Endothelial cell of umbilical vein (primary cell): Measurements from ENCODE around the gene DGKG. TPM values are rescaled to one million over a fixed set of nuclear protein-coding genes. Genes with fewer than 3 reads are reported as not detected.

Experiments used
- BruUV-seq: library from RNA; stranded (reverse); fragments of 400-500 nt; replicated peaks from 2 replicates; lab custom pipeline; 2021; lab: Mats Ljungman, UMichigan
- CTCF ChIA-PET: fragments of 300-600, 350-600 bp; sonication (Branson Sonifier 250); formaldehyde crosslinking; loops from one replicate; lab custom pipeline; 2021; ENCODE audit warnings: antibody characterized with exemption, inconsistent platforms; lab: Charles Lee
- POLR2A ChIA-PET: fragments of 300-600, 350-600 bp; sonication (Branson Sonifier 250); formaldehyde crosslinking; loops from one replicate; lab custom pipeline; 2021; ENCODE audit warnings: antibody characterized with exemption, inconsistent platforms; lab: Charles Lee
- DNase-seq: peaks from one replicate; pipeline ENCODE4 v3.0.0-alpha.2; 2011; ENCODE audit warnings: low read depth, low spot score
- FAIRE-seq: peaks from 2 replicates; lab custom pipeline; 2011; peaks lifted over from hg19 to GRCh38; lab: Jason Lieb, UNC
- H2AFZ ChIP-seq: 2 replicates; pipeline ENCODE4 v1.6.0; 2012; ENCODE audit warnings: low read depth, low read length, control low read depth, inconsistent platforms
- H3K27ac ChIP-seq: 2 replicates; pipeline ENCODE4 v1.5.1; 2011; ENCODE audit warnings: low read depth, mild to moderate bottlenecking, control low read depth, low read length, moderate library complexity; ENCODE audit not compliant: insufficient read depth
- H3K27me3 ChIP-seq, 2 experiments: 2 replicates each; pipeline versions ENCODE4 v1.6.0 to v1.6.1; 2011; ENCODE audit warnings: low read length in 2 of 2, mixed read lengths in 1 of 2; ENCODE audit not compliant: control insufficient read depth in 2 of 2, insufficient read depth in 2 of 2
- H3K36me3 ChIP-seq, 2 experiments: 2 replicates in 1 of 2; 3 replicates in 1 of 2; pipeline ENCODE4 v1.5.1; 2011; ENCODE audit warnings: low read length in 2 of 2, mild to moderate bottlenecking in 1 of 2, moderate library complexity in 1 of 2; ENCODE audit not compliant: control insufficient read depth in 2 of 2, insufficient read depth in 2 of 2; ENCODE audit errors: extremely low read depth in 1 of 2
- H3K4me1 ChIP-seq: 3 replicates; pipeline ENCODE4 v1.5.1; 2011; ENCODE audit warnings: mild to moderate bottlenecking, low read length; ENCODE audit not compliant: control insufficient read depth, insufficient read depth; ENCODE audit errors: extremely low read depth
- H3K4me2 ChIP-seq: 2 replicates; pipeline ENCODE4 v1.6.1; 2011; ENCODE audit warnings: low read length, control low read depth, mixed read lengths; ENCODE audit not compliant: insufficient read depth
- H3K4me3 ChIP-seq, 3 experiments: fragments of 200-600 bp in 1 of 3; sonication (generic), shearing (Covaris generic) in 1 of 3; replicated peaks in 1 of 3; 2 replicates each; pipeline ENCODE4 v1.5.1; 2011 to 2016; ENCODE audit warnings: control low read depth in 3 of 3, low read length in 3 of 3, mild to moderate bottlenecking in 2 of 3, inconsistent platforms in 1 of 3, low read depth in 1 of 3, moderate library complexity in 1 of 3; ENCODE audit not compliant: insufficient read depth in 1 of 3
- H3K79me2 ChIP-seq: 2 replicates; pipeline ENCODE4 v1.6.0; 2012; ENCODE audit warnings: low read length, inconsistent platforms; ENCODE audit not compliant: control insufficient read depth, insufficient read depth
- H3K9ac ChIP-seq: replicated peaks from 2 replicates; pipeline ENCODE3; 2011; ENCODE audit warnings: low read length, control low read depth; ENCODE audit not compliant: insufficient read depth; ENCODE audit errors: extremely low read depth
- H3K9me1 ChIP-seq: replicated peaks from 3 replicates; pipeline ENCODE4 v1.6.0; 2011; ENCODE audit warnings: mild to moderate bottlenecking, low read length; ENCODE audit not compliant: control insufficient read depth, insufficient read depth; ENCODE audit errors: extremely low read depth
- H3K9me3 ChIP-seq: replicated peaks from 2 replicates; pipeline ENCODE4 v1.5.1; 2012; ENCODE audit warnings: low read length, inconsistent platforms; ENCODE audit not compliant: control insufficient read depth, insufficient read depth
- H4K20me1 ChIP-seq: replicated peaks from 2 replicates; pipeline ENCODE3; 2011; ENCODE audit warnings: mild to moderate bottlenecking, low read length; ENCODE audit not compliant: control insufficient read depth, insufficient read depth; ENCODE audit errors: extremely low read depth
- EZH2 ChIP-seq: IDR thresholded peaks from 2 replicates; pipeline ENCODE4 v1.6.1; 2012; ENCODE audit warnings: borderline replicate concordance, low read depth, mild to moderate bottlenecking, moderate library complexity, low read length, inconsistent platforms; ENCODE audit not compliant: severe bottlenecking
- FOS ChIP-seq: IDR thresholded peaks from 2 replicates; pipeline ENCODE4 v1.6.1; 2011; ENCODE audit warnings: mild to moderate bottlenecking, low read length, moderate library complexity, borderline replicate concordance; ENCODE audit not compliant: insufficient read depth
- GATA2 ChIP-seq: IDR thresholded peaks from 2 replicates; pipeline ENCODE4 v1.7.0; 2011; ENCODE audit warnings: low read depth, mild to moderate bottlenecking, moderate library complexity, mixed read lengths, low read length; ENCODE audit not compliant: insufficient read length, insufficient read depth
- JUN ChIP-seq: IDR thresholded peaks from 2 replicates; pipeline ENCODE4 v1.6.1; 2011; ENCODE audit warnings: borderline replicate concordance, low read depth; ENCODE audit not compliant: insufficient read length, insufficient read depth
- MYC ChIP-seq: IDR thresholded peaks from one replicate; pipeline ENCODE4 v1.6.1; 2011; ENCODE audit warnings: mild to moderate bottlenecking, low read depth, low read length
- POLR2A ChIP-seq: IDR thresholded peaks from 2 replicates; pipeline ENCODE4 v1.6.1; 2012; ENCODE audit warnings: low read depth, mild to moderate bottlenecking, control low read depth, low read length
- POLR2AphosphoS5 ChIP-seq: IDR thresholded peaks from 2 replicates; pipeline ENCODE4 v1.6.1; 2012; ENCODE audit warnings: low read depth, mild to moderate bottlenecking, control low read depth, low read length, moderate library complexity; ENCODE audit not compliant: insufficient read depth
- dilution Hi-C: fragments of 300-500 bp; cut with MboI; formaldehyde crosslinking; loops from one replicate; pipeline ENCODE4 v1.15.0; 2019; ENCODE audit warnings: low sequenced_read_pairs; ENCODE audit not compliant: extremely low pct_ligation_motif_present
- intact Hi-C: fragments of 100-400 bp; cut with micrococcal nuclease; formaldehyde crosslinking; loops from one replicate; pipeline ENCODE4 v1.10.0; 2022
- polyA plus RNA-seq, 4 experiments: library from polyadenylated mRNA; depleted of rRNA in 3 of 4; stranded (reverse) in 3 of 4; unstranded in 1 of 4; fragments of >200 nt; gene quantifications; 2 replicates each; pipeline versions ENCODE4 v1.2.1 to v1.2.3, GENCODE V29; 2011 to 2012; ENCODE audit warnings: missing spikeins in 1 of 4
- total RNA-seq: library from RNA; stranded (reverse); gene quantifications from 2 replicates; pipeline ENCODE4 v1.2.3, GENCODE V29; 2021
- TF ChIP-seq, protein P1 (sequence below): IDR thresholded peaks from 2 replicates; pipeline ENCODE4 v1.6.1; 2011; ENCODE audit not compliant: insufficient read depth, insufficient read length
- TF ChIP-seq, protein P2 (sequence below), 2 donors: IDR thresholded peaks; 1 replicate in 1 of 2; 2 replicates in 1 of 2; pipeline ENCODE4 v1.5.1; 2011; ENCODE audit warnings: low read length in 2 of 2, mild to moderate bottlenecking in 2 of 2, moderate library complexity in 2 of 2, control low read depth in 1 of 2, inconsistent platforms in 1 of 2, low read depth in 1 of 2; ENCODE audit not compliant: insufficient read depth in 1 of 2; ENCODE audit errors: extremely low read depth in 1 of 2

DGKG gene
- total and polyA plus RNA-seq, 2 donors (not counting 3 experiments of a cell fraction or from before 2014, with no cell fraction given): not detected

DNA sequence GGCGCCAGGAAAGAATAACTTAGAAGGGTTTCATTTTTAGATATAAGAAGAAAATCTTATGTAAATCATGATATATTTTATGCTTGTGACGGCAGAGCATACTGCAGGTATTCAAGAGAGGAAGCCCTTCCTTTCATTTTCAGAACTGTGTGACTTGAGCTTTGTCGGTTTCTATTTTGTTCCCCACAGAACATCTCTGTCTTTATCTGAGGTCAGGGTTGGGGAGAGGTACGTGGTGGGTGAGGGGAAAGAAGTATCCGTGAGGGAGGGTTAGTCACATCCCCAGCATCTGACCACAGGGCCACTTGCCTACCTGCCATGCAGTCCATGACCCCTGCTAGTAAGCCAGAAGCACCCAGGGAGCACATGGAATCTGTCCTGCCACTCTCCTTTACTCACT, 126.5 kb downstream of the DGKG start:
- H3K79me2 ChIP-seq: no peaks in the 10 kb centered on the region
- dilution Hi-C loops (no loop called here), intact Hi-C loops (no loop called here)
- DNase-seq (no peak), FAIRE-seq (no peak)
- no peak overlapping the region for H3K4me3 ChIP-seq
- ChIA-PET POLR2A (no interaction called here), CTCF (no interaction called here)
- no peak for TF ChIP-seq MYC
- TF ChIP-seq GATA2: no peak
- no peak for TF ChIP-seq JUN
- no peak for TF ChIP-seq POLR2AphosphoS5
- TF ChIP-seq, protein P1, sequence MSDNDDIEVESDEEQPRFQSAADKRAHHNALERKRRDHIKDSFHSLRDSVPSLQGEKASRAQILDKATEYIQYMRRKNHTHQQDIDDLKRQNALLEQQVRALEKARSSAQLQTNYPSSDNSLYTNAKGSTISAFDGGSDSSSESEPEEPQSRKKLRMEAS: no peak
- TF ChIP-seq POLR2A: no peak
- TF ChIP-seq, protein P2, sequence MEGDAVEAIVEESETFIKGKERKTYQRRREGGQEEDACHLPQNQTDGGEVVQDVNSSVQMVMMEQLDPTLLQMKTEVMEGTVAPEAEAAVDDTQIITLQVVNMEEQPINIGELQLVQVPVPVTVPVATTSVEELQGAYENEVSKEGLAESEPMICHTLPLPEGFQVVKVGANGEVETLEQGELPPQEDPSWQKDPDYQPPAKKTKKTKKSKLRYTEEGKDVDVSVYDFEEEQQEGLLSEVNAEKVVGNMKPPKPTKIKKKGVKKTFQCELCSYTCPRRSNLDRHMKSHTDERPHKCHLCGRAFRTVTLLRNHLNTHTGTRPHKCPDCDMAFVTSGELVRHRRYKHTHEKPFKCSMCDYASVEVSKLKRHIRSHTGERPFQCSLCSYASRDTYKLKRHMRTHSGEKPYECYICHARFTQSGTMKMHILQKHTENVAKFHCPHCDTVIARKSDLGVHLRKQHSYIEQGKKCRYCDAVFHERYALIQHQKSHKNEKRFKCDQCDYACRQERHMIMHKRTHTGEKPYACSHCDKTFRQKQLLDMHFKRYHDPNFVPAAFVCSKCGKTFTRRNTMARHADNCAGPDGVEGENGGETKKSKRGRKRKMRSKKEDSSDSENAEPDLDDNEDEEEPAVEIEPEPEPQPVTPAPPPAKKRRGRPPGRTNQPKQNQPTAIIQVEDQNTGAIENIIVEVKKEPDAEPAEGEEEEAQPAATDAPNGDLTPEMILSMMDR (IDR thresholded peaks at IDR 0.05; ENCODE audit: extremely low read depth in 1 of 2, insufficient read depth in 1 of 2, low read depth in 1 of 2, low read length in 2 of 2): no peak
- no peak for TF ChIP-seq FOS
- no peak for TF ChIP-seq EZH2
- no peaks in the 10 kb centered on the region for H3K9me3 ChIP-seq
- no peak overlapping the region for H3K4me2 ChIP-seq
- no peaks in the 10 kb centered on the region for H4K20me1 ChIP-seq
- H3K27me3 ChIP-seq: peaks cover 0 to 4% of the 10 kb centered on the region in 2 experiments
- BruUV-seq: no TSS peak
- no peaks in the 10 kb centered on the region for H3K9me1 ChIP-seq
- no peak overlapping the region for H2AFZ ChIP-seq
- H3K27ac ChIP-seq: no peak overlapping the region
- H3K4me1 ChIP-seq: no peaks in the 10 kb centered on the region
- no peak overlapping the region for H3K9ac ChIP-seq
- H3K36me3 ChIP-seq: no peaks in the 10 kb centered on the region
